ENCODE data around the gene TIPARP.

TIPARP gene

GRCh38 chr3:156747046-156747445 lies 72.7 kb downstream of the TIPARP start:
- no peak for DNase-seq

GRCh38 chr3:156749244-156749643 lies 74.9 kb downstream of the TIPARP start:
- DNase-seq = no peak

GRCh38 chr3:156750191-156750873 lies 75.9 kb downstream of the TIPARP start:
- no peak for DNase-seq

- DNase-seq = no peak
Observed at GRCh38 chr3:156750874-156751245, 76.5 kb downstream of the TIPARP start.

GRCh38 chr3:156751461-156752025 lies 77.2 kb downstream of the TIPARP start:
- no peak for DNase-seq

Data from activated CD4-positive, alpha-beta T cell treated with anti-CD3 and anti-CD28 coated beads, Interleukin-2, amount 50 U/mL, for 48 hours (primary cell).